Prostate gland (tissue), 1 donor: Measurements from ENCODE around the gene NKX1-2.

Experiments used
- POLR2A ChIP-seq: fragments of 450-650 bp; IDR thresholded peaks from one replicate; pipeline ENCODE4 v1.6.1; 2016; ENCODE audit warnings: antibody characterized with exemption, mild to moderate bottlenecking
- POLR2AphosphoS5 ChIP-seq: sonication (generic); formaldehyde crosslinking; IDR thresholded peaks from one replicate; pipeline ENCODE4 v1.6.1; 2017; ENCODE audit warnings: antibody characterized with exemption

- no peak for TF ChIP-seq POLR2AphosphoS5
- TF ChIP-seq POLR2A, result no peak
Measured at GRCh38 chr10:124407456-124407855, 42.4 kb downstream of the NKX1-2 start.
